OCI-LY1 (cell line): ENCODE results near the gene PTPN22.

Experiments used
- EZH2 ChIP-seq: fragments of 200-600 bp; sonication (generic), shearing (Covaris generic); IDR thresholded peaks from 2 replicates; pipeline ENCODE4 v1.8.0; 2017; ENCODE audit warnings: borderline replicate concordance, mixed run types, mild to moderate bottlenecking, antibody characterized with exemption, low read length, moderate library complexity, mixed read lengths
- TF ChIP-seq, protein P1 (sequence below): fragments of 200-600 bp; sonication (generic), shearing (Covaris generic); IDR thresholded peaks from 2 replicates; pipeline ENCODE4 v1.5.1; 2017; ENCODE audit warnings: mild to moderate bottlenecking, antibody characterized with exemption, low read length, moderate library complexity, mixed read lengths

DNA sequence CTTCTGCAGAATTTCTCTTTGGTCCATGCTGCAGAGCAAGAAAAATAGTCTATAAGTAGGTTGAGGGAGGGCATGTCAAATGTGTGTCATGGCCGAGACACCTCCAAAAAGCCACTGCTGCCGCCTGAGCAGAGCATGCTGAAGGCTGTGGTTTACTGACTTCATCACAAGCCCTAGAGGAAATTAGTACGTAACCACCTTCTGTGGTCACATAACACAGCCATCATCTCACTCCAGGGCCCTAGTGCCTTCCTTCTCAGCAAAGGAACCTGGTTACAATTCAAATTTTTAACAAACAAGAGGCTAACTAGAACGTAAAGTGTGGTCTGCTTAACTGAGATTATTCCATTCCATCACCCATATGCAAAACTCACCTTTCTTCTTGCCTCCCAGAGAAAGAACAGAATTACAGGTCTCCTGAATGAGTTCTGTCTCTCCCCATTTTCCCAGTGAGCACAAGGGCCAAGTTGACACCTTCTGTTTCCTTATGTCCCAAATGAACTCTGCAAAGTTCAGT, at the start of gene PTPN22:
- TF ChIP-seq, protein P1, sequence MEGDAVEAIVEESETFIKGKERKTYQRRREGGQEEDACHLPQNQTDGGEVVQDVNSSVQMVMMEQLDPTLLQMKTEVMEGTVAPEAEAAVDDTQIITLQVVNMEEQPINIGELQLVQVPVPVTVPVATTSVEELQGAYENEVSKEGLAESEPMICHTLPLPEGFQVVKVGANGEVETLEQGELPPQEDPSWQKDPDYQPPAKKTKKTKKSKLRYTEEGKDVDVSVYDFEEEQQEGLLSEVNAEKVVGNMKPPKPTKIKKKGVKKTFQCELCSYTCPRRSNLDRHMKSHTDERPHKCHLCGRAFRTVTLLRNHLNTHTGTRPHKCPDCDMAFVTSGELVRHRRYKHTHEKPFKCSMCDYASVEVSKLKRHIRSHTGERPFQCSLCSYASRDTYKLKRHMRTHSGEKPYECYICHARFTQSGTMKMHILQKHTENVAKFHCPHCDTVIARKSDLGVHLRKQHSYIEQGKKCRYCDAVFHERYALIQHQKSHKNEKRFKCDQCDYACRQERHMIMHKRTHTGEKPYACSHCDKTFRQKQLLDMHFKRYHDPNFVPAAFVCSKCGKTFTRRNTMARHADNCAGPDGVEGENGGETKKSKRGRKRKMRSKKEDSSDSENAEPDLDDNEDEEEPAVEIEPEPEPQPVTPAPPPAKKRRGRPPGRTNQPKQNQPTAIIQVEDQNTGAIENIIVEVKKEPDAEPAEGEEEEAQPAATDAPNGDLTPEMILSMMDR = no peak
- no peak for TF ChIP-seq EZH2
